ENCODE data around the gene NCSTN.

Gene NCSTN

GRCh38 chr1:160338580-160338979, 4.6 kb upstream of the NCSTN start:
- H3K9me3 ChIP-seq (ENCODE audit: control insufficient read depth, insufficient read depth, low read length), result no peaks in the 10 kb centered on the region
- peaks cover 21% of the 10 kb centered on the region for H3K36me3 ChIP-seq (ENCODE audit: insufficient read depth, low read length)
- no peak overlapping the region for H3K9ac ChIP-seq (ENCODE audit: low read depth, low read length)
- peaks cover 8% of the 10 kb centered on the region; the same call in 1 of the 2 replicates for H3K4me1 ChIP-seq (ENCODE audit: insufficient read depth, low read length)

GRCh38 chr1:160340146-160340545, 3.0 kb upstream of the NCSTN start:
- Histone ChIP-seq H3K36me3 (ENCODE audit: insufficient read depth, low read length) (peaks cover 19% of the 10 kb centered on the region; the same call in 1 of the 2 replicates), H3K4me1 (ENCODE audit: insufficient read depth, low read length) (peaks cover 12% of the 10 kb centered on the region), H3K9ac (ENCODE audit: low read depth, low read length) (no peak overlapping the region), H3K9me3 (ENCODE audit: control insufficient read depth, insufficient read depth, low read length) (no peaks in the 10 kb centered on the region)

- peaks cover 18% of the 10 kb centered on the region; the same call in 1 of the 2 replicates for H3K36me3 ChIP-seq (ENCODE audit: insufficient read depth, low read length)
- no peak overlapping the region for H3K9ac ChIP-seq (ENCODE audit: low read depth, low read length)
- H3K9me3 ChIP-seq (ENCODE audit: control insufficient read depth, insufficient read depth, low read length), result no peaks in the 10 kb centered on the region
- peaks cover 12% of the 10 kb centered on the region for H3K4me1 ChIP-seq (ENCODE audit: insufficient read depth, low read length)
Measured at GRCh38 chr1:160340866-160341265, 2.3 kb upstream of the NCSTN start.

- H3K4me1 ChIP-seq (ENCODE audit: insufficient read depth, low read length), result peaks cover 12% of the 10 kb centered on the region
- peak overlapping the region; percentile 94 for H3K9ac ChIP-seq (ENCODE audit: low read depth, low read length)
- H3K36me3 ChIP-seq (ENCODE audit: insufficient read depth, low read length), result peaks cover 18% of the 10 kb centered on the region
Measured at GRCh38 chr1:160342526-160342925, 657 bp upstream of the NCSTN start.

GRCh38 chr1:160344241-160344640, 1.1 kb downstream of the NCSTN start:
- Histone ChIP-seq H3K9ac (ENCODE audit: low read depth, low read length) (peak overlapping the region; percentile 94; the same call in 1 of the 2 replicates), H3K9me3 (ENCODE audit: control insufficient read depth, insufficient read depth, low read length) (no peaks in the 10 kb centered on the region), H3K4me1 (ENCODE audit: insufficient read depth, low read length) (peaks cover 12% of the 10 kb centered on the region), H3K36me3 (ENCODE audit: insufficient read depth, low read length) (peaks cover 12% of the 10 kb centered on the region)

More at GRCh38 chr1:160342526-160342925, 657 bp upstream of the NCSTN start:
- no peaks in the 10 kb centered on the region for H3K9me3 ChIP-seq (ENCODE audit: control insufficient read depth, insufficient read depth, low read length)

GRCh38 chr1:160344936-160345335, 1.8 kb downstream of the NCSTN start:
- Histone ChIP-seq H3K9ac (ENCODE audit: low read depth, low read length) (no peak overlapping the region), H3K36me3 (ENCODE audit: insufficient read depth, low read length) (peaks cover 12% of the 10 kb centered on the region), H3K9me3 (ENCODE audit: control insufficient read depth, insufficient read depth, low read length) (no peaks in the 10 kb centered on the region), H3K4me1 (ENCODE audit: insufficient read depth, low read length) (peaks cover 12% of the 10 kb centered on the region)

GRCh38 chr1:160346463-160346862, 3.3 kb downstream of the NCSTN start:
- Histone ChIP-seq H3K4me1 (ENCODE audit: insufficient read depth, low read length) (peaks cover 4% of the 10 kb centered on the region; the same call in 1 of the 2 replicates), H3K36me3 (ENCODE audit: insufficient read depth, low read length) (peaks cover 13% of the 10 kb centered on the region), H3K9ac (ENCODE audit: low read depth, low read length) (no peak overlapping the region)

GRCh38 chr1:160346958-160347357, 3.8 kb downstream of the NCSTN start:
- no peak overlapping the region for H3K9ac ChIP-seq (ENCODE audit: low read depth, low read length)
- peaks cover 13% of the 10 kb centered on the region for H3K36me3 ChIP-seq (ENCODE audit: insufficient read depth, low read length)
- peaks cover 4% of the 10 kb centered on the region; the same call in 1 of the 2 replicates for H3K4me1 ChIP-seq (ENCODE audit: insufficient read depth, low read length)
- no peaks in the 10 kb centered on the region for H3K9me3 ChIP-seq (ENCODE audit: control insufficient read depth, insufficient read depth, low read length)

More at GRCh38 chr1:160346463-160346862, 3.3 kb downstream of the NCSTN start:
- no peaks in the 10 kb centered on the region for H3K9me3 ChIP-seq (ENCODE audit: control insufficient read depth, insufficient read depth, low read length)

DNA sequence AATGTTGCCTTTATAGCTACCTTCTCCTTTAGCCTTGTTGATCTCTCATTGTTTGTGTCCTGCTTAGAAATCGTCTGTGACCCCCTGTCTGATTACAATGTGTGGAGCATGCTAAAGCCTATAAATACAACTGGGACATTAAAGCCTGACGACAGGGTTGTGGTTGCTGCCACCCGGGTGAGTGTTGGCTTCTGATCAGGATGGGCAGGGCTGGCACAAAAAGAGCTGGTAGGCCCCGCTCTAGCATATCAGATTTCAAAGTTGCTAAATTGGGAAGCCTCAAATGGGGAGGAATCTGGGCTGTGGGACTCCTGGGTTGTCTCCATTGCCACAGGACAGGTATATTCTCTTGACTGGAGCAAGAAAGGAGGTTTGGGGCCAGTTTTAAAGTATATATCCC, 8.4 kb downstream of the NCSTN start:
- no peaks in the 10 kb centered on the region for H3K4me1 ChIP-seq (ENCODE audit: insufficient read depth, low read length)
- peaks cover 43% of the 10 kb centered on the region for H3K36me3 ChIP-seq (ENCODE audit: insufficient read depth, low read length)
- no peak overlapping the region for H3K9ac ChIP-seq (ENCODE audit: low read depth, low read length)
- H3K9me3 ChIP-seq (ENCODE audit: control insufficient read depth, insufficient read depth, low read length), result no peaks in the 10 kb centered on the region

DNA sequence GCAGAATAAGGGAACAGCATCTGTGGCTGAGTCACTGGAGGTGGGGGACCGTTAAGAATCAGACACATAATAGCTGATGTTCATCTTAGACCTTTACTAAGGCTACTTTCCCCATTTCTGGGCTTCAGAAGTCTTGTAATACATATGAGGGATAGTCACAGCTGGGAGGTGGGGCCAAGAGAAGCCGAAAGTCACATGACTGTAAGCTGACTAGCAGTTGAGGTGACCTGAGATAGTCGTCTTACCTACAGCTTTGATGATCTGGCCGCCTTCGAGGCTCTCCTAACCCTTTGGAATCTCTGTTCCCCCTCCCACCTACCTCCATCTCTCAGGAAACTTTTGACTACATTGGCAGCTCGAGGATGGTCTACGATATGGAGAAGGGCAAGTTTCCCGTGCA, 9.4 kb downstream of the NCSTN start:
- Histone ChIP-seq H3K4me1 (ENCODE audit: insufficient read depth, low read length) (no peaks in the 10 kb centered on the region), H3K9ac (ENCODE audit: low read depth, low read length) (no peak overlapping the region), H3K36me3 (ENCODE audit: insufficient read depth, low read length) (peaks cover 45% of the 10 kb centered on the region), H3K9me3 (ENCODE audit: control insufficient read depth, insufficient read depth, low read length) (no peaks in the 10 kb centered on the region)

DNA sequence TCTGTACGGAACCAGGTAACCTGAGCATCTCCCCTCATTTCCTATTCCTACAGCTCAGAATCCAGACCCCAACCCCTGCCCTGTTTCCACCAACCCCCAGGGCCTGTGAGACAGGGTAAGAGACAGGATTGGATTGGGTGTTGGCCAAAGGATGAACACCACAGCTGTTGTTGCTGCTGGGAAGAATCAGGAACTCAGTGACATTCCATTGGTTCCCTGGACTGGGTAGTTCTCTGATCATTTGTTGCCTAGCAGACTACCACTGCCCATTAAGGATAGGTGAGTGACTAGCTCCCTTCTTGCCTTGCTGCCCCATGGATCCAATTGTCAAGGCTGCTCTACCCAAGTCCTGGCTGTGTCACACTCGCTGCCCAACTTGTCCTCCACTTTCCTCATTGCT, 10.0 kb downstream of the NCSTN start:
- H3K36me3 ChIP-seq (ENCODE audit: insufficient read depth, low read length), result peaks cover 45% of the 10 kb centered on the region
- H3K9ac ChIP-seq (ENCODE audit: low read depth, low read length), result no peak overlapping the region
- no peaks in the 10 kb centered on the region for H3K9me3 ChIP-seq (ENCODE audit: control insufficient read depth, insufficient read depth, low read length)

DNA sequence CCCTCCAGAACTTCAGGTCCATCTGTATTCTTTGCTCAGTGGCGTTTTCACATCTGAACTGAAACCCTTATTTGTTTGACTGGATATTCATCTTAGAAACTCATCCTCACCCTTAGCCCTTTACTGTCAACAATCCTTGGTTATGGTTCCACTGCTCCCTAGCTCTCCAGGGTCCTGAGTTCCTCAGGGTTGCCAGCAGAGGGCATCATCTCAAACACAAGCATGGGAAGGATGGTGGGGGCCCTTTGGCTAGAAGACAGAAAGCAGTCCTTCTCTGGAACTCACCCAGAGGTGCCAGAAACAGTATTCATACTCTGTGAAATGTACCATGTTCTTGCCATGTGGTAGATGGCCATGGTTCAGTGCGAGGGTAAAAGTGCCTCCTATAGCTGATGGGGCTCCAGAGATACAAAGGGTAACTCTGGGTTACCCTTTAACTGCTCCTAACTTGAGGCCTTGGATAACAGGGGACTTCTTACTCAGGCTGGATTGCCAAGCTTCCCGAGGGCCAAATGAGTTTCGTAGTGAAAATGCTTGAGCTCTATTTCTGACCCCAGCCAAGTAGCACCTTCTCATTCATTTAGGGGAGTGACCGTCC, 11.3 kb downstream of the NCSTN start:
- H3K4me1 ChIP-seq (ENCODE audit: insufficient read depth, low read length), result no peaks in the 10 kb centered on the region; the same call in 1 of the 2 replicates
- peaks cover 42% of the 10 kb centered on the region for H3K36me3 ChIP-seq (ENCODE audit: insufficient read depth, low read length)
- no peak overlapping the region for H3K9ac ChIP-seq (ENCODE audit: low read depth, low read length)
- H3K9me3 ChIP-seq (ENCODE audit: control insufficient read depth, insufficient read depth, low read length), result no peaks in the 10 kb centered on the region

More for the DNA sequence above, 10.0 kb downstream of the NCSTN start:
- H3K4me1 ChIP-seq (ENCODE audit: insufficient read depth, low read length), result no peaks in the 10 kb centered on the region

- Histone ChIP-seq H3K36me3 (ENCODE audit: insufficient read depth, low read length) (peaks cover 31% of the 10 kb centered on the region), H3K9ac (ENCODE audit: low read depth, low read length) (no peak overlapping the region), H3K4me1 (ENCODE audit: insufficient read depth, low read length) (peaks cover 13% of the 10 kb centered on the region), H3K9me3 (ENCODE audit: control insufficient read depth, insufficient read depth, low read length) (no peaks in the 10 kb centered on the region)
Measured at GRCh38 chr1:160357286-160358002, 14.3 kb downstream of the NCSTN start.

DNA sequence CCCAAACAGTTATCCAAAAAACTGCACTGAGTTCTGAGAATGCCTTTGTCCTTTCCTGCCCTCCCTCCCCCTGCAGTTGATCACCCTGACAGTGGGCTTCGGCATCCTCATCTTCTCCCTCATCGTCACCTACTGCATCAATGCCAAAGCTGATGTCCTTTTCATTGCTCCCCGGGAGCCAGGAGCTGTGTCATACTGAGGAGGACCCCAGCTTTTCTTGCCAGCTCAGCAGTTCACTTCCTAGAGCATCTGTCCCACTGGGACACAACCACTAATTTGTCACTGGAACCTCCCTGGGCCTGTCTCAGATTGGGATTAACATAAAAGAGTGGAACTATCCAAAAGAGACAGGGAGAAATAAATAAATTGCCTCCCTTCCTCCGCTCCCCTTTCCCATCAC, 14.9 kb downstream of the NCSTN start:
- Histone ChIP-seq H3K4me1 (ENCODE audit: insufficient read depth, low read length) (peaks cover 19% of the 10 kb centered on the region), H3K9me3 (ENCODE audit: control insufficient read depth, insufficient read depth, low read length) (no peaks in the 10 kb centered on the region), H3K9ac (ENCODE audit: low read depth, low read length) (no peak overlapping the region), H3K36me3 (ENCODE audit: insufficient read depth, low read length) (peaks cover 29% of the 10 kb centered on the region)
